ENCODE results near the gene SNAP91.

DNA sequence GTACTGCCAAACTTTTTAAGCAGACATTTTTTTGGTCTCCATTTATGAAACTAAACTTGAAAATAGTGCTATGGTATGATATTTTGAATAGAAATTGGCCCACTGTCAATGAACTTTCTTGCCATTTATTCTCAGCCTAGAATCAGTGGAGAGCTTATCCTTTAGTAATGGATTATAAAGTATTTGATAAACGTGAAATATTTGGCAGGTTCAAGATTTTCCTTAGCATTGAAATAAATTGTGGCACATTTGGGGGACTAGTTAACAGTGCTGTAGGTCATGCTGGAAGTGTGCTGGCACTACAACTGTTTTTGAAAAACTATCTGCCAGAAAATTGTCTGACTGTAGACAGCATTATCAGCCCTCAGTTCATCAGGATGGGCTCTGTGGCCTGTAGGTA lies 194.4 kb downstream of the SNAP91 start:
- no peak for TF ChIP-seq EZH2phosphoT487 (IDR thresholded peaks at IDR 0.05)
- TF ChIP-seq, protein P1, sequence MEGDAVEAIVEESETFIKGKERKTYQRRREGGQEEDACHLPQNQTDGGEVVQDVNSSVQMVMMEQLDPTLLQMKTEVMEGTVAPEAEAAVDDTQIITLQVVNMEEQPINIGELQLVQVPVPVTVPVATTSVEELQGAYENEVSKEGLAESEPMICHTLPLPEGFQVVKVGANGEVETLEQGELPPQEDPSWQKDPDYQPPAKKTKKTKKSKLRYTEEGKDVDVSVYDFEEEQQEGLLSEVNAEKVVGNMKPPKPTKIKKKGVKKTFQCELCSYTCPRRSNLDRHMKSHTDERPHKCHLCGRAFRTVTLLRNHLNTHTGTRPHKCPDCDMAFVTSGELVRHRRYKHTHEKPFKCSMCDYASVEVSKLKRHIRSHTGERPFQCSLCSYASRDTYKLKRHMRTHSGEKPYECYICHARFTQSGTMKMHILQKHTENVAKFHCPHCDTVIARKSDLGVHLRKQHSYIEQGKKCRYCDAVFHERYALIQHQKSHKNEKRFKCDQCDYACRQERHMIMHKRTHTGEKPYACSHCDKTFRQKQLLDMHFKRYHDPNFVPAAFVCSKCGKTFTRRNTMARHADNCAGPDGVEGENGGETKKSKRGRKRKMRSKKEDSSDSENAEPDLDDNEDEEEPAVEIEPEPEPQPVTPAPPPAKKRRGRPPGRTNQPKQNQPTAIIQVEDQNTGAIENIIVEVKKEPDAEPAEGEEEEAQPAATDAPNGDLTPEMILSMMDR (IDR thresholded peaks at IDR 0.05): no peak

All from neural progenitor cell (in vitro differentiated cells).